Liver (tissue), 9 donors: ENCODE data around the gene COX6B1. TPM values are rescaled to one million over a fixed set of nuclear protein-coding genes. Genes with fewer than 3 reads are reported as not detected.

Experiments
- DNase-seq: peaks from one replicate; pipeline ENCODE4 v3.0.0-alpha.2; 2017; ENCODE audit warnings: low spot score
- H3K27ac ChIP-seq, 2 donors: one replicate each; pipeline ENCODE4 v1.7.0; 2013; ENCODE audit warnings: inconsistent platforms in 2 of 2, low read length in 2 of 2, control low read depth in 1 of 2, low read depth in 1 of 2, mild to moderate bottlenecking in 1 of 2
- H3K27me3 ChIP-seq, 4 donors: one replicate each; pipeline versions ENCODE4 v1.6.1 to v1.7.0; 2013; ENCODE audit warnings: low read length in 3 of 4, inconsistent platforms in 1 of 4, mild to moderate bottlenecking in 1 of 4, moderate library complexity in 1 of 4; ENCODE audit not compliant: control insufficient read depth in 4 of 4, insufficient read depth in 4 of 4
- H3K36me3 ChIP-seq, 4 donors: one replicate each; pipeline versions ENCODE4 v1.6.1 to v1.7.0; 2013; ENCODE audit warnings: low read length in 3 of 4, mild to moderate bottlenecking in 3 of 4, low read depth in 1 of 4, moderate library complexity in 1 of 4; ENCODE audit not compliant: control insufficient read depth in 4 of 4, insufficient read depth in 3 of 4
- H3K4me1 ChIP-seq, 4 donors: one replicate each; pipeline versions ENCODE4 v1.6.1 to v1.7.0; 2013; ENCODE audit warnings: low read length in 3 of 4, mild to moderate bottlenecking in 3 of 4, moderate library complexity in 1 of 4; ENCODE audit not compliant: control insufficient read depth in 4 of 4, insufficient read depth in 4 of 4
- H3K4me3 ChIP-seq, 3 donors: one replicate each; pipeline versions ENCODE4 v1.6.1 to v1.7.0; 2013; ENCODE audit warnings: low read length in 3 of 3, control low read depth in 1 of 3, low read depth in 1 of 3, mild to moderate bottlenecking in 1 of 3
- H3K9ac ChIP-seq, 2 donors: one replicate each; pipeline ENCODE4 v1.7.0; 2013; ENCODE audit warnings: low read length in 2 of 2, mild to moderate bottlenecking in 2 of 2, moderate library complexity in 2 of 2, control low read depth in 1 of 2, low read depth in 1 of 2
- H3K9me3 ChIP-seq, 4 donors: one replicate each; pipeline versions ENCODE4 v1.6.1 to v1.7.0; 2013; ENCODE audit warnings: low read length in 3 of 4; ENCODE audit not compliant: control insufficient read depth in 4 of 4
- ATF3 ChIP-seq: IDR thresholded peaks from 2 replicates; pipeline ENCODE4 v1.6.1; 2016; ENCODE audit warnings: antibody characterized with exemption
- CTCF ChIP-seq: fragments of 150-350 bp; IDR thresholded peaks from 2 replicates; pipeline ENCODE4 v1.5.1; 2017; ENCODE audit warnings: improper control_type of control experiment, low read depth, low read length; ENCODE audit not compliant: missing input control
- EGR1 ChIP-seq, 2 donors: IDR thresholded peaks; 2 replicates each; pipeline ENCODE4 v1.6.1; 2016 to 2018; ENCODE audit warnings: antibody characterized with exemption in 2 of 2, low read depth in 2 of 2
- FOXA2 ChIP-seq: IDR thresholded peaks from 2 replicates; pipeline ENCODE4 v1.6.1; 2016; ENCODE audit warnings: antibody characterized with exemption
- HNF4G ChIP-seq: IDR thresholded peaks from 2 replicates; pipeline ENCODE4 v1.6.1; 2016; ENCODE audit warnings: antibody characterized with exemption
- JUND ChIP-seq, 2 donors: IDR thresholded peaks; 2 replicates each; pipeline ENCODE4 v1.6.1; 2016; ENCODE audit warnings: antibody characterized with exemption in 2 of 2
- NR2F2 ChIP-seq: IDR thresholded peaks from 2 replicates; pipeline ENCODE4 v1.6.1; 2016; ENCODE audit warnings: antibody characterized with exemption
- REST ChIP-seq: IDR thresholded peaks from 2 replicates; pipeline ENCODE4 v1.6.1; 2016; ENCODE audit warnings: antibody characterized with exemption, mild to moderate bottlenecking
- SP1 ChIP-seq: IDR thresholded peaks from 2 replicates; pipeline ENCODE4 v1.6.1; 2018; ENCODE audit warnings: antibody characterized with exemption, mild to moderate bottlenecking
- YY1 ChIP-seq: IDR thresholded peaks from 2 replicates; pipeline ENCODE4 v1.6.1; 2016; ENCODE audit warnings: antibody characterized with exemption, mild to moderate bottlenecking
- WGBS: extraction: QIAGEN DNeasy Blood & Tissue Kit; methylation state at CpG from one replicate; pipeline ENCODE4 v1.1.7; 2013; 5-methylcytosine and 5-hydroxymethylcytosine counted together
- polyA plus RNA-seq, 2 donors: library from polyadenylated mRNA; stranded (reverse) in 1 of 2; unstranded in 1 of 2; fragments of 200-250 nt in 1 of 2; fragments of >200 nt in 1 of 2; fragmentation: Nextera tagmentation in 1 of 2; extraction: Ambion mirVana in 1 of 2; gene quantifications; one replicate each; pipeline versions ENCODE4 v1.2.1 to v1.2.3, GENCODE V29; 2013 to 2015
- total RNA-seq, 2 donors: library from RNA; depleted of rRNA; stranded (reverse); fragments of >200 nt; gene quantifications; one replicate each; pipeline ENCODE4 v1.2.3, GENCODE V29; 2014
- TF ChIP-seq, protein P1 (sequence below): IDR thresholded peaks from 2 replicates; pipeline ENCODE4 v1.6.1; 2016; ENCODE audit warnings: antibody characterized with exemption
- TF ChIP-seq, protein P2 (sequence below): IDR thresholded peaks from 2 replicates; pipeline ENCODE4 v1.6.1; 2016; ENCODE audit warnings: antibody characterized with exemption
- donor health status: healthy.
- donor health status: healthy.
- donor health status: healthy.
- donor health status: healthy.
- donor health status: healthy.

The COX6B1 gene
- total and polyA plus RNA-seq, 4 donors, result 139 to 518 (median 321) TPM

DNA sequence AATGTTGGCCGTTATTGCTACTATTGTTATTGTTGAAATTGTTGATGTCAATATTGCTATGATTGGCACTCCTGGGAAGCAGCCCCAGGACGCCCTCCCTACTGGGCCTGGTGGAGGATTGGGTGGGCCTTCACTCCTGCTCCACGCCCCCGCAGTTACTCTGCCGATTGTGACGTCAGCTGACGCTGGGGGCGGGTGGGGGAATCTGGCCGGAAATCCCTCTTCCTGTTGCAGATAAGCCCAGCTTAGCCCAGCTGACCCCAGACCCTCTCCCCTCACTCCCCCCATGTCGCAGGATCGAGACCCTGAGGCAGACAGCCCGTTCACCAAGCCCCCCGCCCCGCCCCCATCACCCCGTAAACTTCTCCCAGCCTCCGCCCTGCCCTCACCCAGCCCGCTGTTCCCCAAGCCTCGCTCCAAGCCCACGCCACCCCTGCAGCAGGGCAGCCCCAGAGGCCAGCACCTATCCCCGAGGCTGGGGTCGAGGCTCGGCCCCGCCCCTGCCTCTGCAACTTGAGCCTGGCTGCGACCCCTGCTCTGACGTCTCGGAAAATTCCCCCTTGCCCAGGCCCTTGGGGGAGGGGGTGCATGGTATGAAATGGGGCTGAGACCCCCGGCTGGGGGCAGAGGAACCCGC lies 6.5 kb upstream of the COX6B1 start, which contains the start of gene ETV2:
ETV2 (plus strand) TSS at position 231 of the 637 bp plus-strand sequence. CDS start 716 bp downstream, outside the sequence.
- H3K36me3 ChIP-seq, result peaks cover 4 to 15% (median 7%) of the 10 kb centered on the region in 4 donors
- no peak within 1 kb of the TSS for H3K27ac ChIP-seq
- no peaks in the 10 kb centered on the region for H3K27me3 ChIP-seq
- DNase-seq, result peak; percentile 48
- WGBS, result 53% methylated on average over 28 of the region's 28 CpGs
- H3K9me3 ChIP-seq, result no peaks in the 10 kb centered on the region
- no peak within 1 kb of the TSS for H3K4me3 ChIP-seq
- H3K9ac ChIP-seq, result no peak within 1 kb of the TSS
- peaks cover 0 to 20% (median 9%) of the 10 kb centered on the region in 4 donors for H3K4me1 ChIP-seq
- TF ChIP-seq, protein P1, sequence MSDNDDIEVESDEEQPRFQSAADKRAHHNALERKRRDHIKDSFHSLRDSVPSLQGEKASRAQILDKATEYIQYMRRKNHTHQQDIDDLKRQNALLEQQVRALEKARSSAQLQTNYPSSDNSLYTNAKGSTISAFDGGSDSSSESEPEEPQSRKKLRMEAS, result no peak
- TF ChIP-seq FOXA2, result no peak
- TF ChIP-seq, protein P2, sequence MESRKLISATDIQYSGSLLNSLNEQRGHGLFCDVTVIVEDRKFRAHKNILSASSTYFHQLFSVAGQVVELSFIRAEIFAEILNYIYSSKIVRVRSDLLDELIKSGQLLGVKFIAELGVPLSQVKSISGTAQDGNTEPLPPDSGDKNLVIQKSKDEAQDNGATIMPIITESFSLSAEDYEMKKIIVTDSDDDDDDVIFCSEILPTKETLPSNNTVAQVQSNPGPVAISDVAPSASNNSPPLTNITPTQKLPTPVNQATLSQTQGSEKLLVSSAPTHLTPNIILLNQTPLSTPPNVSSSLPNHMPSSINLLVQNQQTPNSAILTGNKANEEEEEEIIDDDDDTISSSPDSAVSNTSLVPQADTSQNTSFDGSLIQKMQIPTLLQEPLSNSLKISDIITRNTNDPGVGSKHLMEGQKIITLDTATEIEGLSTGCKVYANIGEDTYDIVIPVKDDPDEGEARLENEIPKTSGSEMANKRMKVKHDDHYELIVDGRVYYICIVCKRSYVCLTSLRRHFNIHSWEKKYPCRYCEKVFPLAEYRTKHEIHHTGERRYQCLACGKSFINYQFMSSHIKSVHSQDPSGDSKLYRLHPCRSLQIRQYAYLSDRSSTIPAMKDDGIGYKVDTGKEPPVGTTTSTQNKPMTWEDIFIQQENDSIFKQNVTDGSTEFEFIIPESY, result no peak
- TF ChIP-seq CTCF, result no peak
- TF ChIP-seq NR2F2, result no peak
- no peak for TF ChIP-seq REST
- TF ChIP-seq ATF3, result no peak
- no peak for TF ChIP-seq EGR1 (IDR thresholded peaks at IDR 0.05; ENCODE audit: low read depth in 2 of 2)
- TF ChIP-seq JUND (IDR thresholded peaks at IDR 0.05), result no peak
- no peak for TF ChIP-seq SP1

DNA sequence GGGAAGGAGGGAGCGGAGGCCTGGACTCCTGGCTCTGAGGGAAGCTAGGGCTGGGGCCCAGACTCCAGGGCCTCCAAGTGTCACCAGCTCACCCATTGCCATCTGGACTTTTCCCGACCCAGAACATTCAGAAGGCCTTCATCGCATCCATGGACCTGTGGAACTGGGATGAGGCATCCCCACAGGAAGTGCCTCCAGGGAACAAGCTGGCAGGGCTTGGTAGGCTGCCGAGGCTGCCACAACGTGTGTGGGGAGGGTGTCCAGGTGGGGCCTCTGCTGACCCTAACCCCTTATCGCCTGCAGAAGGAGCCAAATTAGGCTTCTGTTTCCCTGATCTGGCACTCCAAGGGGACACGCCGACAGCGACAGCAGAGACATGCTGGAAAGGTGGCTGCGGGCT lies 5.8 kb upstream of the COX6B1 start:
- Histone ChIP-seq H3K27ac (no peak overlapping the region), H3K9ac (no peak overlapping the region), H3K4me1 (peaks cover 0 to 20% (median 9%) of the 10 kb centered on the region in 4 donors), H3K27me3 (no peaks in the 10 kb centered on the region), H3K36me3 (peaks cover 1 to 9% (median 4%) of the 10 kb centered on the region in 4 donors), H3K4me3 (no peak overlapping the region), H3K9me3 (no peaks in the 10 kb centered on the region)
- DNase-seq, result no peak
- 82% methylated on average over 10 of the region's 10 CpGs for WGBS
- TF ChIP-seq, protein P2, result no peak
- no peak for TF ChIP-seq YY1
- TF ChIP-seq REST, result no peak
- no peak for TF ChIP-seq HNF4G
- TF ChIP-seq EGR1 (IDR thresholded peaks at IDR 0.05; ENCODE audit: low read depth in 2 of 2), result no peak
- TF ChIP-seq SP1, result no peak
